GM23338 (cell line): ENCODE data around the gene LRRD1. TPM values are rescaled to one million over a fixed set of nuclear protein-coding genes. Genes with fewer than 3 reads are reported as not detected.

Experiments
- ATAC-seq: fragments of 200-7000 bp; cut with Tn5 transposase; 3 replicates; pipeline ENCODE4 v1.9.1; 2020
- DNase-seq: peaks from one replicate; pipeline ENCODE4 v3.0.0-alpha.2; 2015; ENCODE audit warnings: low spot score
- H2AFZ ChIP-seq: fragments of 200-600 bp; sonication (generic); 2 replicates; pipeline ENCODE4 v1.8.0; 2016; ENCODE audit warnings: antibody characterized with exemption, mild to moderate bottlenecking, moderate library complexity
- H3F3A ChIP-seq: fragments of 200-600 bp; sonication (generic); replicated peaks from 2 replicates; pipeline ENCODE4 v1.8.0; 2017; ENCODE audit warnings: antibody characterized with exemption, mixed run types, low read depth
- H3K27ac ChIP-seq: fragments of 200-600 bp; sonication (generic); 2 replicates; pipeline ENCODE4 v1.6.1; 2016; ENCODE audit warnings: low read depth
- H3K27me3 ChIP-seq: fragments of 200-600 bp; sonication (generic); 2 replicates; pipeline ENCODE4 v1.8.0; 2016; ENCODE audit warnings: mild to moderate bottlenecking, mixed run types, moderate library complexity; ENCODE audit not compliant: insufficient read depth
- H3K36me3 ChIP-seq: fragments of 200-600 bp; sonication (generic); 2 replicates; pipeline ENCODE4 v1.8.0; 2016; ENCODE audit warnings: mild to moderate bottlenecking; ENCODE audit not compliant: insufficient read depth
- H3K4me1 ChIP-seq: fragments of 200-600 bp; sonication (generic); 2 replicates; pipeline ENCODE4 v1.8.0; 2016; ENCODE audit warnings: mild to moderate bottlenecking, moderate library complexity; ENCODE audit not compliant: insufficient read depth
- H3K4me2 ChIP-seq: fragments of 200-600 bp; sonication (generic); 2 replicates; pipeline ENCODE4 v1.7.1; 2017; ENCODE audit warnings: mixed run types
- H3K4me3 ChIP-seq: fragments of 200-600 bp; sonication (generic); 2 replicates; pipeline ENCODE4 v1.6.1; 2016; ENCODE audit warnings: mixed run types
- H3K79me2 ChIP-seq: fragments of 200-600 bp; sonication (generic); replicated peaks from 2 replicates; pipeline ENCODE4 v1.8.0; 2017; ENCODE audit warnings: mild to moderate bottlenecking; ENCODE audit not compliant: insufficient read depth
- H3K9me2 ChIP-seq: fragments of 200-600 bp; sonication (generic); 2 replicates; pipeline ENCODE4 v1.8.0; 2017; ENCODE audit not compliant: insufficient read depth
- H4K20me1 ChIP-seq: fragments of 200-600 bp; sonication (generic); replicated peaks from 2 replicates; pipeline ENCODE4 v1.8.0; 2017; ENCODE audit warnings: mild to moderate bottlenecking; ENCODE audit not compliant: insufficient read depth
- H3K27ac Mint-ChIP-seq: 2 replicates; pipeline ENCODE4 v1.8.0; 2020; ENCODE audit warnings: inconsistent platforms, mild to moderate bottlenecking, moderate library complexity, mixed read lengths
- H3K27me3 Mint-ChIP-seq: 3 replicates; pipeline ENCODE4 v1.8.0; 2022; ENCODE audit warnings: low read depth, mild to moderate bottlenecking, moderate library complexity, mixed read lengths, inconsistent platforms; ENCODE audit not compliant: insufficient read depth, poor library complexity
- H3K36me3 Mint-ChIP-seq: 3 replicates; pipeline ENCODE4 v1.8.0; 2021; ENCODE audit warnings: low read depth, mild to moderate bottlenecking, inconsistent platforms, moderate library complexity, mixed read lengths
- H3K4me1 Mint-ChIP-seq: 3 replicates; pipeline ENCODE4 v1.8.0; 2020; ENCODE audit warnings: mild to moderate bottlenecking, inconsistent platforms, mixed read lengths
- H3K4me3 Mint-ChIP-seq: 3 replicates; pipeline ENCODE4 v1.8.0; 2021; ENCODE audit warnings: moderate library complexity, mild to moderate bottlenecking, inconsistent platforms, mixed read lengths
- H3K9me3 Mint-ChIP-seq: 3 replicates; pipeline ENCODE4 v1.8.0; 2020; ENCODE audit warnings: moderate library complexity, mild to moderate bottlenecking, inconsistent platforms, mixed read lengths
- CREB1 ChIP-seq: fragments of 250-450 bp; sonication (Bioruptor Pico); IDR thresholded peaks from 2 replicates; pipeline ENCODE4 v1.5.0; 2020; ENCODE audit warnings: low read depth, mild to moderate bottlenecking, moderate library complexity
- CTCF ChIP-seq, 2 experiments: fragments of 200-600 bp in 1 of 2; sonication (generic) in 1 of 2; conservative IDR thresholded peaks; 2 replicates each; pipeline versions ENCODE4 v1.5.1 to v1.6.1; 2016 to 2017; ENCODE audit warnings: antibody characterized with exemption in 2 of 2, low read depth in 2 of 2, mild to moderate bottlenecking in 2 of 2, moderate library complexity in 1 of 2
- JUNB ChIP-seq: IDR thresholded peaks from one replicate; pipeline ENCODE4 v1.6.1; 2016; ENCODE audit warnings: antibody characterized with exemption; ENCODE audit not compliant: unreplicated experiment
- STAT1 ChIP-seq: IDR thresholded peaks from one replicate; pipeline ENCODE4 v1.6.1; 2016; ENCODE audit warnings: antibody characterized with exemption; ENCODE audit not compliant: unreplicated experiment
- ZNF462 ChIP-seq: fragments of 250-450 bp; sonication (Bioruptor Pico); IDR thresholded peaks from 2 replicates; pipeline ENCODE4 v1.5.0; 2020; ENCODE audit warnings: mild to moderate bottlenecking, moderate library complexity
- polyA plus RNA-seq: library from polyadenylated mRNA; unstranded; fragments of >200 nt; fragmentation: Nextera tagmentation; extraction: Ambion mirVana; gene quantifications from 2 replicates; pipeline ENCODE4 v1.2.1, GENCODE V29; 2016
- total RNA-seq: library from RNA; depleted of rRNA; stranded (reverse); fragments of >200 nt; shearing (Covaris generic); gene quantifications from 2 replicates; pipeline ENCODE4 v1.2.3, GENCODE V29; 2014

The LRRD1 gene
- total and polyA plus RNA-seq, 2 experiments from 2014 or later = 0.11 TPM; not detected in 1

GRCh38 chr7:92100534-92100933, 78.4 kb downstream of the LRRD1 start (continued):
- TF ChIP-seq ZNF462 (CRISPR knock-in tag) (no peak), STAT1 (no peak), CTCF (conservative IDR thresholded peaks at IDR 0.05; ENCODE audit: low read depth in 2 of 2) (no peak), CREB1 (CRISPR knock-in tag) (no peak)

- Histone ChIP-seq H3K9me2 (no peaks in the 10 kb centered on the region), H3K36me3 (peaks cover 7% of the 10 kb centered on the region), H3K4me2 (no peak overlapping the region), H3K27ac (no peak overlapping the region), H3K79me2 (no peaks in the 10 kb centered on the region), H4K20me1 (no peaks in the 10 kb centered on the region), H3K27me3 (no peaks in the 10 kb centered on the region), H3F3A (no peaks in the 10 kb centered on the region), H2AFZ (no peak overlapping the region), H3K4me1 (no peaks in the 10 kb centered on the region), H3K4me3 (no peak overlapping the region)
- Mint-ChIP-seq H3K4me1 (no peaks in the 10 kb centered on the region), H3K36me3 (peaks cover 29% of the 10 kb centered on the region; the same call in 2 of the 3 replicates), H3K9me3 (no peaks in the 10 kb centered on the region), H3K27me3 (peaks cover 3% of the 10 kb centered on the region), H3K4me3 (no peak overlapping the region), H3K27ac (no peak overlapping the region)
- ATAC-seq (no peak), DNase-seq (no peak)
- no peak for TF ChIP-seq STAT1
- no peak for TF ChIP-seq CTCF (conservative IDR thresholded peaks at IDR 0.05; ENCODE audit: low read depth in 2 of 2)
- TF ChIP-seq CREB1 (CRISPR knock-in tag) = no peak
- no peak for TF ChIP-seq JUNB
These were observed 83.6 kb downstream of the LRRD1 start for GRCh38 chr7:92095380-92095779.
